ENCODE data around the gene MLC1.

MLC1 gene

GRCh38 chr22:50035976-50036724 lies 49.1 kb downstream of the MLC1 start:
- no peak for DNase-seq (ENCODE audit: low read depth)

GRCh38 chr22:50035131-50035881 lies 49.9 kb downstream of the MLC1 start:
- DNase-seq (ENCODE audit: low read depth), result no peak

GRCh38 chr22:50034126-50035081 lies 50.8 kb downstream of the MLC1 start:
- no peak for DNase-seq (ENCODE audit: low read depth)

- DNase-seq (ENCODE audit: low read depth), result no peak
Observed at GRCh38 chr22:50032941-50033601, 52.2 kb downstream of the MLC1 start.

GRCh38 chr22:50032109-50032871 lies 52.9 kb downstream of the MLC1 start:
- DNase-seq (ENCODE audit: low read depth), result no peak

GRCh38 chr22:50031189-50032091 lies 53.8 kb downstream of the MLC1 start:
- DNase-seq (ENCODE audit: low read depth), result no peak

- peak; percentile 57 for DNase-seq (ENCODE audit: low read depth)
Observed at GRCh38 chr22:50030297-50031188, 54.7 kb downstream of the MLC1 start.

GRCh38 chr22:50027639-50028537 lies 57.3 kb downstream of the MLC1 start:
- DNase-seq (ENCODE audit: low read depth), result no peak

- no peak for DNase-seq (ENCODE audit: low read depth)
Observed at GRCh38 chr22:50025993-50026392, 59.2 kb downstream of the MLC1 start.

- DNase-seq (ENCODE audit: low read depth), result no peak
Observed at GRCh38 chr22:50022171-50022819, 62.9 kb downstream of the MLC1 start.

- no peak for DNase-seq (ENCODE audit: low read depth)
Observed at GRCh38 chr22:50020606-50021005, 64.6 kb downstream of the MLC1 start.

GRCh38 chr22:50019316-50019715 lies 65.9 kb downstream of the MLC1 start:
- no peak for DNase-seq (ENCODE audit: low read depth)

- no peak for DNase-seq (ENCODE audit: low read depth)
Observed at GRCh38 chr22:50018608-50019285, 66.5 kb downstream of the MLC1 start.

GRCh38 chr22:50017701-50018224 lies 67.5 kb downstream of the MLC1 start:
- no peak for DNase-seq (ENCODE audit: low read depth)

- no peak for DNase-seq (ENCODE audit: low read depth)
Observed at GRCh38 chr22:50016988-50017700, 68.1 kb downstream of the MLC1 start.
